Left colon (tissue), 2 donors: ENCODE results near the gene IKZF2. TPM values are rescaled to one million over a fixed set of nuclear protein-coding genes. Genes with fewer than 3 reads are reported as not detected.
"Not testable (repeated sequence)": the region's sequence is repeated elsewhere in the genome, so short reads cannot be mapped to it uniquely, and the experiment has no call there.

Experiments used
- ATAC-seq: fragments of 200-7000 bp; cut with Tn5 transposase; one replicate; pipeline ENCODE4 v1.9.1; 2020; ENCODE audit warnings: mild to moderate bottlenecking, moderate library complexity
- DNase-seq, 2 donors: peaks; one replicate each; pipeline ENCODE4 v3.0.0-alpha.2; 2020
- intact Hi-C, 2 donors: fragments of 100-400 bp; cut with DNase I in 1 of 2; cut with micrococcal nuclease in 1 of 2; formaldehyde crosslinking; loops; one replicate each; pipeline versions ENCODE4 v1.11.2 to v1.14.0; 2022; cut with DNase I, micrococcal nuclease
- total RNA-seq, 2 donors: library from RNA; stranded (reverse); fragmentation: NEBNext Ultra II Directional; extraction: Animal tissue kit (Norgen Biotek cat#: 25700); gene quantifications; one replicate each; pipeline ENCODE4 v1.2.1, GENCODE V29; 2021
- donor health status: DM: no; HTN: no; CAD: no.
- donor health status: DM: yes; HTN: yes; CAD: no.

IKZF2 gene
- total RNA-seq, 2 donors from 2014 or later: 7.7 to 8.5 TPM

DNA sequence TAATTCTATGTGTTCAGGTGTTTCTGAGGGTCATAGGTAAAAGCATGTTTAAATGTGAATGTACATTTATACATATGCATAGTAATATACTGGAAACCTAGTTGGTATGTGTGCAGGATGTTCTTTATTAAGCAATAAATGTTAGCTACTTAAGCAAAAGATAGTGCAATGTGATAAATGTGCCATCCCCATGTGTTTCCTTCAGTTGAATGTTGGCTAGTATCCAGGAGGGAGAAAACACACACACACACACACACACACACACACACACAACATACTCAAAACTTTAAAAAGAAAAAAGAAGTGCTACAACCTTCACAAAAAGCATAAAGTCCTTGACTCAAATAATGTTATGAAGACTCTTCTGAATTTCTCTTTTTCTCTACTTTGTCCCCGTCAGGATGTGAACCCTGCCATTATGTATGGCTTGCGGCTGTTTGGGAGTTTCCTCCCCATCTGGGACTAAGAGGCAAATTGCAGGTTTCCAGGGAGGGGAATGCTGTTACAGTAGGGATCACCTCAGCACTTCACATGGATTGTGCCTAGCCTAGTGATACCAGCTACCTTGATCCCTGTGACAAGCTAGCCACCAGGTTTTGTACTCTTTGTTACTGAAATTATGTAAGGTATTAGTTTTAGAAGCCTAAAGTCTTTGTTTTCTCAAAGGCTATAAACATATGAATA is 82.6 kb downstream of the IKZF2 start:
- DNase-seq (no peak), ATAC-seq (no peak)

DNA sequence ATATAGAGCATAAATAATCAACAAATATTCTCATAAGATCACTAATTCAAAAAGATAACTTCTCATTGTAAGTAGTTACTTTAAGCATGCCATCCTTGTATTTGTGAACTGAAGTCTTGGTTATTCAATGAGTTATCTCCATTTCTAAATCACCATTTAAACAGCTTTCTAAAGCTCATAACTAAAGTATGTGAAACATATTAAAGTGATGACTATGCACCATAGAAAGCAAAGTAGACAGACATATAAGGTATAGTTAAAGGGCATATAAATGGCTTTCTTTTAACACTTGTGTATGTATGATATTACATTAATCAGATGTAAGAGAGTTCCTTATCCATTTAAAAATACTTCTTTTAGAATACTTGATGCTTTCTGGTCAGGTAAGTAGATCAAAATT is 83.5 kb downstream of the IKZF2 start:
- DNase-seq (no peak), ATAC-seq (no peak)
- intact Hi-C loops: no loop called here

More for the DNA sequence above, 82.6 kb downstream of the IKZF2 start:
- intact Hi-C loops: no loop called here

DNA sequence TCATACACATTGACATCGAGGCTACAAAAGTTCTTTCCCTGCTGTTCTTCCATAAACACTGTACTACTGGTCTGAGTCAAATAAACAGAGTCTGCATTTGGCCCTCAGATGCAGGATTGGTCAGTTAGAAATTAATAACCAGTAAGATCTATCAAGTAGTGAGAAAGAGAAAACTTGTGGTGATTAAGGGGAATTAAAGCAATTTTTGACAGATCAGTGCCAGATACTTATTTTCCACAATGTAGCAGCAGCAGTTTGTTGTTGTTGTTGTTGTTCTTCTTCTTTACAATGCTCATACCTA is 85.0 kb downstream of the IKZF2 start:
- DNase-seq: no peak
- intact Hi-C loops: no loop called here
- no peak for ATAC-seq

DNA sequence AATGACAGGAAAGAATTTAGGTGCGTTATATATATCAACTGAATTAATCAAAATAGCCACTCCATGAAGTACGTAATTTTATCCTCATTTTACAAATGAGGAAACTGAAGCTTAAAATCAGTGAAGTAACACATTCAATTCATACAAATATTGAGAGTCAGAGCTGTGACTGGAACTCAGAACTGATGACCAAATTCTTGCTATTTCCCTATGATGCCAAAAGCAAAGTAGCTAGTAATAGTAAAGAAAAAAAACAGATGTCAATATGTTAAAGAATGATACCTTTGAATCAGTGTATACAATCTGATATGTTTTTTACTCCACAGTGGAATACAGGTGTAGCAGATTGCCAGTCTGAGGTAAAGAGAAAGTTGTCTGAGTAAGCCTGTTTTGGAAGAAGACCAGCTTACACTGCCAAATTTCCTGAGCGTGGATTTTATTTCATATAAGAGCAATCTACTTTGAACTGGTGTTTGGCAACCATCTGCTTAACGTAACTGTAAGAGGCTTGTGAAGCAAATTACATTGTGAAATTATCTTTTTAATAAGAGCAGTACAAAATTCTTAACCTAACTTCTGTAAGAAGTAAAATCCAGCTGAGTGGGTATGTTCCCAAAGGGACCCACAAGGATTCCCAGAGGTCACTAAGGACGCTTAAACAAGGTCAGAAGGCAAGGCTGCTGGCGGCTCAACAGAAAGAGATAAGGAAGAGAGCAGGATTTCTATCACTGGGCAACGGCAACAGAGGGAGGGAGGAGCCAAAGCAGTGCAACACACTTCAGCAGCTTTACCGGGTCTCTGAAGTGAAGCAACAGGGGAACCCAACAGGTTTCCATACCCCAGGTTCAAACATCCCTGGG is 85.6 kb downstream of the IKZF2 start:
- intact Hi-C loops: no loop called here
- peak; percentile 95 for ATAC-seq
- DNase-seq: peak; percentile 34

DNA sequence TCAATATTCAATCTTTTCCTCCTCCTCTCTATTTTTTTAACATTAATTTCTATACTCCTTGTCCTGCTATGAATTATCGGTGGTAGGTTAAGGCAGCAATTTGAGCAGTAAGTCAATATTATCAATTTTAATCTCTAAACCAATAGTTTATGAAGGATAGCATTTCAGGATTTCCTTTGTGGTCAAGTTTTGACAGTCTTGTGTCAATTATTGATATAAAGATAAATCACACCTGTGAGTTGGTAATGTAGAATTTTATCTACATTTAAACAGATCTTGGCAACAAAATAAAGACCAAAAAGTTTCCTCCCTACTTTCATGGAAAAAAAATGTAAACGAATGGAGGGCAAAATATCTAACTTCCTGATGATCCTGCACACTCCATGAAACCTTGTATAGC is 87.3 kb downstream of the IKZF2 start:
- DNase-seq (no peak), ATAC-seq (no peak)
- intact Hi-C loops: no loop called here

DNA sequence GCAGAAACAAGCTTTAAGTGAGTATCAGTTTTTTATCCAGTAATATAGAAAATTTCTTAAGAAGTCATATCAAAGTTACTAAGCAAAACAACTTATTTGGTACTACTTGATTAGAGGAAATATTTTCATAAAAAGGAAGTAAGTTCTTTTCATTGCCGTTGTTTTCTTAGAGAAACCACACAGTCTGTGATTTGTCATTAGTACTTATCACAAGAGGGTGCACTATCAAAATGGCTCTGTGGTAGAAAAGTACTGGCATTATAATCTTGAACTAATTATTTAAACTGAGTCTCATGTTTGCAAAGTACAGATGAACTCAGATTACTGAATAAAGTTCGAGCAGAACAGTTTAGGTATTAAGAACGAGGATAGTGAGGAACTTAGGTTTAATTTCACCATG is 93.4 kb downstream of the IKZF2 start:
- no peak for ATAC-seq
- intact Hi-C loops: no loop called here
- no peak for DNase-seq

DNA sequence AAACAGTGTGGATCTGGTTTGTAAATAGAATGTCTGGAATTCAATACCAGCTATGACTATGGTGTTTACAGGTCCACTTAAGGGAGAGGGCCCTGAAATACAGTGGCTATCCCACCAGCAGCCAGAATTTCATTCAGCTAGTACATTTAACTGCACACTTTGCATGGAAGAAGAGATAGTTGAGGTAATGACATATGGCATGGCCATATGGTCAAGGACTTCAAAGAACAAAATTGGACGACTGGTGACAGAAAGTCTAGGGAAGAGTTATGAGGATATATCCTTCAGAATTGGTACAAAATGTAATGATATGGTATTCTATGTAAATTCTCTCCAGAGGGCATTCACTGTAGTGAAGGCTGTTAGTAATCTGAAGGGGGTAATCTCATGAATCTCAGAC is 105.0 kb downstream of the IKZF2 start:
- ATAC-seq: no peak
- DNase-seq: no peak
- intact Hi-C loops: no loop called here

DNA sequence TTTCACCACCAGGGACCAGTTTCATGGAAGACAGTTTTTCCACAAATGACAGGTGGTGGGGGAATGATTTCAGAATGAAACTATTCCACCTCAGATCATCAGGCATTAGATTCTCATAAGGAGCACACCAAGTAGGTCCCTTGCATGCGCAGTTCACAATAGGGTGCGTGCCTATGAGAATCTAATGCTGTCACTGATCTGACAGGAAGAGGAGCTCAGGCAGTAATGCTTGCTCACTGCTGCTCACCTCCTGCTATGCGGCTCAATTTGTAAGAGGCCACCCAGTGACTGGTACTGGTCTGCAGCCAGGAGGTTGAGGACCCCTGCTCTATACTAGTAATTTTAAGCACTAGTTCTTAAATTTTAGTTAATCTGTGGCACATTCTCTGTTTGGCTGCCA is 107.8 kb downstream of the IKZF2 start:
- ATAC-seq: no peak
- intact Hi-C loops: no loop called here
- DNase-seq: no peak

DNA sequence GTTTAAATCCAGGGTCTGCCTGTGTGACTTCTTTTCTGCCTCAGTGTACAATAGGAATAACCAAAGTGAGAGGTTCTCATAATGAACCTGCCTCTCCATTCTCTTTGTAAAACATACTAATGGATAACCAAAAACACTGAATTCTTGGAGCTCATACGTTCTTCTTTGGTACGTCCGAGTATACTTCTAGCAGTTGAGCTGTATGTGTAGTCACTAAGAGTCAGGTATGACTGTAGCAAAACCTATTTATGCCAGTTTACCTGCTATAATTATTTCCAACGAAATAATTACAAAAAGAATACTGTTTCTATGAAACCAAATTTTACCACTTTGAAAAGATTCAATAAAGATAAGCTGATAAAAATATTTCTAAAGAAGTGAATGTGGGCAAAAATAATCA is 109.2 kb downstream of the IKZF2 start:
- DNase-seq (no peak), ATAC-seq (no peak)
- intact Hi-C loops: no loop called here

DNA sequence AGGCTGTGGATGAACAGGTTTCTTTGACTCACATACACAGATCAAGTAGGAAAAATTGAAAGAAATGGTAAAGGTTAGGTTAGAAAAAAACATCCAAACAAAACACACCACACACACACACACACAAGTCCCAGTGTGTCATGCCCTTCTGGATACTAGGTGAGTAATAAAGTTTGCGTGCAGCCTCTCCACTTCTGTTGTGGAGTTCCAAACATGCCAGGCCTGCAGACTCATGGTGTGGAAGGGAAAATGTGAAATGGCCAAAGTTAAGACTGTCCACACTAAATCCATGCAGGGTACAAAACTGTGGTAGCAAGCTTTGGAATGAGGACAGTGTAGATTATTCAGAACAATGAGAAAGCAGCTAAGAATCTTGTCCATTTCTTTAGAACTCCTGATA is 114.6 kb downstream of the IKZF2 start:
- no peak for ATAC-seq
- DNase-seq: no peak
- intact Hi-C loops: no loop called here

DNA sequence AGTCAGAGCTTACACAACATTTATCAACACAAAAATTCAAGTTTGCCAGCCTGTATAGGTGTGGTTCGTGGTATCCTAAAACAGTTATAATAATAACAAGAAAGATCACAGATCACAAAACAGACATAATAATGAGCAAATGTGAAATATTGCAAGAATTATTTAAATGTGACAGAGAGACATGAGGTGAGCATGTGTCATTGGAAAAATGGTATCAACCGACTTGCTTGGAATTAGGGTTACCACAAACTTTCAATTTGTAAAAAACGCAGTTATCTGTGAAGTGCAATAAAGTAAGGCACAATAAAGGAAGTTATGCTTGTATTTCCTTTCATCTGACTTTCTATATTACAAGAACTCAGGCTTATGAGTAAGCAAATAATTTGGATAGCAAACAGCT is 116.8 kb downstream of the IKZF2 start:
- no peak for ATAC-seq
- DNase-seq: no peak
- intact Hi-C loops: no loop called here

DNA sequence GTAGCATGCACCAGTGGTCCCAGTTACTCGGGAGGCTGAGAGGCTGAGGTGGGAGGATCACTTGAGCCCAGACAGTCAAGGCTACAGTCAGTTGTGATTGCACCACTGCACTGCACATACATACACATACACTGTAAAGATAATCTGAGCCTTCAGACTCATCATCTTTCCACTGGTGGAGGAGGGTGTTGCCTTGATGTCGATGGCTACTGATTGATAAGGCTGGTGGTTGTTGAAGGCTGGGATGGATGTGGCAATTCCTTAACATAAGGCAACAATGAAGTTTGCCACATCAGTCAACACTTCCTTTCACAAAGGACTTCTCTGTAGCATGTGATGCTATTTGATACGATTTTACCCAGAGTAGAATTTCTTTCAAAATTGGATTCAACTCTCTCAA is 118.8 kb downstream of the IKZF2 start:
- DNase-seq (no peak), ATAC-seq (no peak)
- intact Hi-C loops: no loop called here

DNA sequence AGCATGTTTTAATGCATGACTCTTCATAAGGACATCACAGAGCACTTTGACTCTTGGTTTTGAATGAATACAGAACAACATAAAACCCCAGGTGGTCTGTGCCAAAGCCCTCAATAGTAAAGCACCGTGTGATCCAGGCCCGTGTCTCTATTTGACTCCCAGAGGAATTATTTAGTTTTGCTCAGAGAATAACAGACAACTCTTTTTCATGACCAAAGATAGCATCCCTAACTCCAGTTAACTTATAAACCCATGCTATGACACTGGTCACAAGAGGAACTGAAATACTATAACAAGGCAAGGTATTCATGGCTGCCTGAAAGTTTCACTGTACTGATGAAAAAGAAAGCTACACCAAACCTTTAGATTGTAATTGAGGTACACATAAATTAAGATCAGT is 128.4 kb downstream of the IKZF2 start:
- DNase-seq: no peak
- ATAC-seq: no peak
- intact Hi-C loops: no loop called here

DNA sequence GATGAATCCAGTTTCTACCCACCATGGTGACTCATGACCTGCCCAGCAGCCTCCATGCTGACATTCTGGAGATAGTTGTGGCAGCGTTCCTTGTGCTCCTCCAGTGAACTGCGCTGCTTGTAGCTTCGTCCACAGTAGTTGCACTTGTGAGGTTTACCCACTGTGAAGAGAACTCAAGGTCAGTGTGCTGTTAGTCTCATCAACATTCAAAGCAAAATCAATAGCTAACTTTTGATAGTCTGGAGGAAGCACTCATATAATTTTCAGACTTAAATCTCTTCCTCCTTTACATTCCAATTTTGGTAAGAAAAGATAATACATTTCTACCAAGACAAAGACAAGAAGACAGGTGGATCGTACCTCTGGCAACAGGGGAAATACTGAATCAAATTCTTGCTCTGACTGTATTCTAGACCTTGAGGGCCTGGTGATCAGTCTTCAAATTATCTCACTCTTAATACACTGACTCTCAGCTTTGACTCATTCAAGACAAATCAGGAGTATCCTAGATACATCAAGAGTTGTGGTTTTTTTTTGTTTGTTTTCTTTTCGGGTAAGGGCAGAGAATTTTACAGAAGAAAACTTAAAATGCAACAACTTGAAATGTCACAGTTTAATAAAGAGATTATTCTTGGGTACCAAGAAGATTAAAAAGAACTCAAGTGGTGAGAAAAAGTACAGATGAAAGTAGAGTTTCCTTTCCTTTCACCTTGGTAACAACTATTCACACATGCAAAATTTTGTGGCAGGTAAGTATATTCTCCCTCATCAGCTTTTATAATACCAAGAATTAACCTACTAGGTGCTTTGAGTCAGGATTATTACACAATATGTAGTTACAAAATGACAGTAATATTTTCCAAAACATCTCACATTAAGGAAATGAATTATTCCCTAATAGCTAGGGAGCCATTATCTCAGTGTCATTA is 129.2 kb downstream of the IKZF2 start:
- ATAC-seq (no peak), DNase-seq (no peak)
- intact Hi-C loops: no loop called here

DNA sequence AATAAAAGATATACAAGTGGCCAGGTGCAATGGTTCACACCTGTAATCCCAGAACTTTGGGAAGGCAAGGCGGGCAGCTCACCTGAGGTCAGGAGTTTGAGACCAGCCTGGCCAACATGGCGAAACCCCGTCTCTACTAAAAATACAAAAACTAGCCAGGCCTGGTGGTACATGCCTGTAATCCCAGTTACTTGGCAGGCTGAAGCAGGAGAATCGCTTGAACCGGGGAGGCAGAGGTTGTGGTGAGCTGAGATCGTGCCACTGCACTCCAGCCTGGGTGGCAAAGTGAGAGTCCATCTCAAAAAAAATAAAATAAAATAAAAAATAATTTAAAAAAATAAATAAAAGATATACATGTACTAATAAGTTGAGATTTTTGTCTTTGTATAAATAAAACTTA is 130.5 kb downstream of the IKZF2 start:
- ATAC-seq, DNase-seq, intact Hi-C loops: not testable (repeated sequence)

DNA sequence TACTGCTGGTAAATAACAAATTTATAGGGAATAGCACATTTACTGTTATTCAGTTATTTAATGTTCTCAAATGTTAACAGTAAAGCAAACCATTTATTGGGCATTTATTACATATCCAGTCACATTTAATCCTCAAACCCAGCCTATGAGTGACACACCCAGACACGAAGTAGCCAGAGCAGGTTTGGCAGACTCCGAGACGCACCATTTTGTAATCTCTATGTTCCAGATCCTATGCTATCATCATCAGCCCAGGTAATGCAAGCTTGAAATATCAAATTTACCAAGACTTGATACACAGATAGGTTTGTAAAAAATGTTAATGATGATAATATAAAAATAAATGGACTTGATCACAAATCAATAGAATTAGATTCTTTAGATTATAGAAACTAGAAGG is 131.1 kb downstream of the IKZF2 start:
- ATAC-seq (no peak), DNase-seq (no peak)
- intact Hi-C loops: no loop called here

DNA sequence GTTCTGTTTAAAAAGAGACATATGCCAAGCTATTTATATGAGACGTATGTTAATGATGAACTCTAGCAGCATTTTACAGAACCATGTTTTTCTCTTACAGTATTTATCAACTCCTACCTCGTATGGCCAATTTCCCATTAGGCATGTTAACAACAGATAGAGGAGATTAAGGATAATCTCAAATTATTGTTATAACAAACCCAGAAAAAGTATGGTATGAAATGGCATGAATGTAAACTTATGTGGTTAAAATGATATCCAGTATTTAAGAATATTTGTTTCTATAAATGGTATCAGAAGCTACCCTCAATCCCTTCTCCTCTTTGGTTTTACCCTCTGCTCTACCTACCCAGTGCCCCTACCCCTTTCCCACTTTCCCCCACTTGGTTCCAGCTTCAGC is 132.0 kb downstream of the IKZF2 start:
- DNase-seq: no peak
- intact Hi-C loops: no loop called here
- ATAC-seq: no peak

DNA sequence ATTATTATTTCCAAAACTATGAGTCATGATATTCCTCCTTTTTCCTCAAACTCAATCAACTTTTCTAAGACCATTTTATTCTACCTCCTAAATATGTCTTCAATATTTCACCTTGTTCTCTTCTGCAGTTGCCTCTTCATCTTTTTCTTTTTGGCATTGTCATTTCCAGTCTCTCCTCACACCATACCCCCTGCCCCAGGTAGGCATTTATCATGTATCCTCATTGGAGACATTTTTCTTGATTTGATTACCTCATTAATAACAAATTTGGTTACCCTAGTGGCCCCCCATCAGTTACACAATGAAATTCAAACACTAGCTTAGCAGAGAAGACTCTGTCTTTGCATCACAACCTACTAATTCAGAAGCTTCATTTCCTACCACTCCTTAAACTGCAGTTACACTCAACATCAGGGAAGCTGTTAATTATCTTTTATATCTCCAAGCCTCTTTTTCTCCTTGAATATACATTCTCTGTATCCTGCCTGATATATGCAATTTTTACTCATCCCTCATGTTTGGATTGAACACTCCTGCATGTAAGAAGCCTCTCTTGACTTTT is 133.0 kb downstream of the IKZF2 start:
- no peak for DNase-seq
- intact Hi-C loops: no loop called here
- no peak for ATAC-seq

DNA sequence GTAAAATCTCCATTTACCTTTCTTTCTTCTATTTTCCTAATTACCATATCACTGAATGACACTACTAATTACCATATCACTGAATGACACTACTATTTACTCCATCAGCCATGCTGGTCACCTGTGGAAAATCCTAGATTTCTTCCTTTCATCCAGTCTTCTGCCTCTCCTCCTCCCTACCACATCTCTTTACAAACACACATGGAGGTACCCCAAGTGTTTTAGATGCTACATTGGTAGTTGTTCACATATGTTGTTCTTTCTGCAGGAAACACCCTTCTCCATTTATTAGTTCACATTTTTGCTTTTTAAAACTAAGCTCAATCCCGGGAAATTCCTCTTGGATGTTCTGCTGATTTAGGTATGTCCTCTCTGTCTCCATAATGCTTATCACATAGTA is 134.0 kb downstream of the IKZF2 start:
- ATAC-seq (no peak), DNase-seq (no peak)
- intact Hi-C loops: no loop called here

DNA sequence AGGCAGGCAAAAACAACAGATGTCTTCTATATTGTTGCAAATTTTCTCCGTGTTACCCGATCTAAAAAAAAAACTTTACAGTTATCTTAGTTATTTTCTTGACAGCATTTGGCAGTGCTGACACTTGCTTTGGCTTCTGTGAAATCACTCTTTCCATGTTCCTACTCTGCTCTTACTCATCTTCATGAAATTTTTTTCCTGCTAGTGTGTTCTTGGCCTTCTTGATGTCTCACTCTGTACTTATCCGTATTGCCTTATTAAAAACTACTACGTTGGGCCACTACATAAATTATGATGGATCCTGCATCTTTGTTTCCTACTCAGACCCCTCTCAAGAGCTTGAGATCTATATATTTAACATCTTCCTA is 134.4 kb downstream of the IKZF2 start:
- intact Hi-C loops: no loop called here
- no peak for DNase-seq
- ATAC-seq: no peak
